HT1080 (cell line): ENCODE data around the gene NTM. TPM values are rescaled to one million over a fixed set of nuclear protein-coding genes. Genes with fewer than 3 reads are reported as not detected.

Experiments used
- DNase-seq: peaks from one replicate; pipeline ENCODE4 v3.0.0-alpha.2; 2015; ENCODE audit warnings: low read depth
- total RNA-seq: library from RNA; depleted of rRNA; stranded (reverse); fragments of >200 nt; shearing (Covaris generic); gene quantifications from 2 replicates; pipeline ENCODE4 v1.2.3, GENCODE V29; 2014

Gene NTM
- total RNA-seq, 1 experiment from 2014 or later: 65.7 TPM

DNA sequence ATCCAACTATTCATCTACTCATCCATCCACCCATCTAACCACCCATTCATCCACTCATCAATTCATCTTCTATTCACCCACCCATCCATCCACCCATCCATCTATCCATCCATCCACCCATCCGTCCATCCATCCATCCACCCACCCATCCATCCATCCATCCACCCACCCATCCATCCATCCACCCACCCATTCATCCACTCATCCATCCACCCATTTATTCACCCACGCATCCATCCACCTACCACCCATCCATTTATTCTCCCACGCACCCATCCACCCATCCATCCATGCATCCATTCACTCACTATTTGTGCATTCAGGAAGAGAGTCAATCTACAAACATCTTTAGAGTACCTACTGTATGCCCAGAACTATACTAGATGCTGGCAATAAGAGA, 482.3 kb downstream of the NTM start:
- DNase-seq: no peak

GRCh38 chr11:131854391-131854790, 484.0 kb downstream of the NTM start:
- no peak for DNase-seq

- DNase-seq: peak; percentile 75
These were observed 484.9 kb downstream of the NTM start for GRCh38 chr11:131855320-131855719.

- DNase-seq: no peak
These were observed 486.8 kb downstream of the NTM start for GRCh38 chr11:131857246-131857645.

DNA sequence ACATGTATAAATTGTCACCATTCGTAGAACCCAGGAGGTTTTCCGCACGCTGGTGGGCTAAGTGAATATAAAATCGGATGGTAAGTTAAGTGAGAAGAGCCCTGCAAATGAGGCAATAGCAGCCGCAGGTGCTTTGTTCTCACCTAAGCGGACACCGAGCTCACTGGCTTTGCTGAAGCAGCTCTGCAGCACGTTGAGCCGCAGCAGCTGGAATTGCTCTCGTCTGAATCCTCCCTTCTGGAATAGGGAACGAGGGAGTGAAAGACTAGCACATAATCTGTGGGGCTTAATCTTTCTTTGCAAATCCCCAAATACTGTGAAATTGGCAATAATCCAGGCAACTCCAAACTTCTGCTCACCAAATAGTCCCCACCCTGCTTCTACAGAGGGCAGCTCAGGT, 488.1 kb downstream of the NTM start:
- no peak for DNase-seq

DNA sequence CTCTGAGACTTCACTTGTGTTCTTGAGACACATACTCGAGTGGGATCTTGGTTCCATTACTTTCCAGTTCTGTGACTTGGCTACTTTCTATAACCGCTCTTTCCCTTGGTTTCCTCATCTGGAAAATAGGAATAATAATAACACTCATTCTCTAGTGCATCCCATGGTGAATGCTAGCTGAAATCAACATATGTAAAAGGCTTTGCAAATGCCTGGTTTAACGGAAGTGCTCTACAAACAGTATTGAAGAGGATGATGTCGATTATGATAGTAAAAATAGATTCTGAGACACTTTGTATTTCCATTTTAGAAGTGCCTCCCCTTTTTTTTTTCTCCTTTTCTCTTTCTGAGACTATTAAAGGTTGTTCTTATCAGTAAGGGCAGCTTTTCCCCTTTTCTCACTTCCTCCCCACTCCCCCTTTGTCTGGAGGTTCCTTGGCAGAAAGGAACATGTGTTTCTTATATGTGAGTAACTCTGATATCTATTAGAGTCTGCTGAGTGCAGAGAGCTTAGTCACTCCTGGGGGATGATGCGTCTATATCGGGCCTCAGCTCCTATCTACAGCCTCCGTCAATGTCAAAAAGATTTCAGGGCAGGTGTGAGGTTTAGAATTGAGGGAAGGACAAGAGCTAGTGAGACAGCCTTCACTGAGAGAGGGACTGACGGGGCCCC, 489.3 kb downstream of the NTM start:
- DNase-seq: peak; percentile 69

DNA sequence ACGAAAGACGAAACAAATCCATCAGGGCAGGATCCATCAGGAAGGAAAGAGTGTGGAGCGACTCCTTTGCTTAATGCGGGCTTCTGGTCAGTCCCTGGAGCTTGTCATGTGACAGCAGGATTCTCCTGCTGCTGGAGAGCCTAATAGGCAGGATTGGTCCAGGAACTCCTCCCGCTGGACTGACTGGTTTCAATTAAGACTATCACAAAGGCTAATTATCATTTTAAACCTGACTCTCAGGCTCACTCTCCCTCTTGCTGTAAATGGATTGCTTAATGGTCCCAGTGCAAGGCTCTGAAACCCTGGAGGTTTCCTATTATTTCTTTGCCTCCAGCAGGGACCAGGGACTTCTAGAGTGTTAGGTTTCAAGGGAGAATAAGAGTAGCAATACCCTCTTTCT, 493.8 kb downstream of the NTM start:
- DNase-seq: no peak

DNA sequence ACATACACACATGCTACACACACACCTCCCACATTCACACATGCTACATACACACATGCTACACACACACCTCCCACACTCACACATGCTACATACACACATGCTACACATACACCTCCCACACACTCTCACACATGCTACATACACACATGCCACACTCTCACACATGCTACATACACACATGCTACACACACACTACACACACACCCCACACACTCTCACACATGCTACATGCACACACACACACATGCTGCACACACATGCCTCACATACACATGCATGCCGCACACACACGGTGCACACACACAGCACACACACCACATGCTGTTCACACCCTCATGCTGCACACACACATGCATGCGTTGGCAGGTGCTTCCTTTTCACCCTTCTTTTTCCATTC, 495.4 kb downstream of the NTM start:
- DNase-seq: no peak

DNA sequence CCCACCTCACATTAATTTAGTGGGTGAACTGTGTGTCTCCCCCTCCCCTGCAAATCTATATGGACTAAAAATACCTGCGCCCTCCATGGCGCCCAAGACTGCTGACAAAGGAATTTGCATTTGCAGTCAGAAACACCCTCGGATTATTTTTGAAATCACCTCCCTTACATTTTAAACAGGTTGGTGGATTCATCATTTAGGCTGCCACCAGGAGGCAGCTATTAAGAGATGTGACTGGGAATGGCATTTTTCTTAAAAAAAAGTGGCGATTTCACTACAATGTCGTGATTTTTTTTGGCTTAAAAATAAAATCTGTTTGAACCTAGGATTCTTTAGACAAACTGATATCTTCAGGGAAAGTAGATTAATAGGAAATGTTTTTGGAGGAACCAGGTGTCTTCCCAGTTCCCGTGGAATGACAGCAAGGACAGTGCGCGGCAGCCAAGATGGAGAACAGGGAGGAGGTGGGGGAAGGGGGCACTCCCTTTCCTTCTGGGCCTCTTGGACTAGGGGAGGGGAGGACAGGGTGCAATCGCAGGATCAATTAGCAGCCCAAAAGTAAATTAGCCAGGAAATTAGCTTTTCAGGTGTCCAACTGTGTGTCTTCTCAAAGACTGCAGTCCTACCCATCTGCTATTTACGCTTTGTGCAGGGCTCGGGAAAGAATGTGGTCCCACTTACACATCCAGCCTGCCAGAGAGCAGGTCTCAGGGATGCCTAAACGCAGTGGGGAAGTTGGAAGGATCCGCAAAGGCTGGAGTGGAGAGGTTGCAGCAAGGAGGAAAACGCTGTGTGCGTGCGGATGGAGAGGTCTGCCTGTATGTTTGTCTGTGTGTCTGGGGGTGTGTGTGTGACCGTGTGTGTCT, 496.4 kb downstream of the NTM start:
- no peak for DNase-seq

- peak; percentile 86 for DNase-seq
These were observed 497.2 kb downstream of the NTM start for GRCh38 chr11:131867457-131868257.

GRCh38 chr11:131868629-131869507, 498.5 kb downstream of the NTM start:
- no peak for DNase-seq

GRCh38 chr11:131870305-131870704, 499.9 kb downstream of the NTM start:
- no peak for DNase-seq

DNA sequence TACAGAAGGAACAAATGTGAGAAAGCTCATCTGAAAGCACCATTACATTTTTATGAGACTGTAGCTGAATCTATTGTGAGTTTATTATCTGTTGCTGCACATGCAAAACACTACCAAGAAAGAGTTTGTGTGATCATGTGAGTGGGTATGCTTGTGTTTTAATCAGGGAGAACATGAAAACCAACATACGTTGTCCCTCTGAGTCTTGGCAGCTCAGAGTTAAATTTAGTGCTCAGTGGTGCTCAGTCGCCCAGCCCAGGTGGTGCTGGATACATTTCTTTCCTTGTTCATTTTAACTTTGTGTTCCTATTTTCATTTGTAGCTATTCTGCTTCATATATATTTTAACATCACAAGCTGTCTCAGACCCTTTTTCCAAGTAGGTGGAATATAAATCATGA, 500.6 kb downstream of the NTM start:
- no peak for DNase-seq

DNA sequence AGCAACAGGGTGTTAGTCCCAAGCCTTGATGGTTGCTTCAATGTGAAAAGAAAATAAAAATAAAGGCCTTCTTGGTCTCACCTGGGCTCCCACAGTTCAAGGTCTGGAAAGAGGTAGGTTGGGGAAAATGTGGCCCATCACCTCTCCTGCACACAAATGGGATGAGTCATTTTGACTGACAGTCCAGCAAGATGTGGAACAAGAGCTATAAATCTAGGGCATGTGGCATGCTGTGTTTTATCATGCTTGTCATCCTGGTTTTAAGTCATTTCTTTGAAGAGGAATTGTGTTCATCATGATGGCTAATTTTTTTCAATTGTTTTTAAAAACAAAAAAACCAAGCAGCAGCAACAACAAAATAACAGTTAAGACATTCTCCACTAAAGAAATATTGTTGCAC, 503.7 kb downstream of the NTM start:
- DNase-seq: no peak

- DNase-seq: no peak
These were observed 505.2 kb downstream of the NTM start for GRCh38 chr11:131875611-131876010.

DNA sequence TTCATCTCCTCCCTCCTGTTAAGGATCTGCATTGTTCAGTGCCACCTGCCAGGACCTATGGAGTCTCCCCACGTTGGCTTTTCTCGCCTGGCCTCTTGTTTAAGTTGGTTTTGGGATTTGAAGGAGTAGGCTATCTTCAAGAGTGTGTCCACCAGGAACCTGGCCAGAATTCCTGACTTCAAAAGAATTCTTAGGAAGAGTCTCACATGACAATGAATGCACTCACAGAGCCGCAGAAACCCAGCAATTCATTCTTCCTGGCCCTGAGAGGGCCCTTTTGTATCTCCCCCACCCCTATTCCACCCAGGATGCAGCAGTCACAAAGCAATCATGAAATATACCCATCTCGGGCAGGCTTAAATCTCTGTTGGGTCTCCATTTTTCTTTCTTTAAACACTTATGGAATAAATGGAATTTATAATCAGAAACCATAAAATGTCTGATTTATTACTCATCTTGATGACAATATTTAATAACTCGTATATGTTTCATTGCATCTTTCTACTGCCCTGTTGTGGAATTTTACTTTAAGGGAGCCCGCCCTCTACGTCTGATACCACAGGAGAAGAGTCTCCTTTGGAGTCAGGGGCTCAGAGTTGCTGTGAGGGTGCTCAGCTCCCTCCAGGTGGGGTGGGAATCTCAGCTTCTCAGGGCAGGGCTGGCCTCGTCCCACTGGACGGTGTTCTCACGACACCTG, 507.0 kb downstream of the NTM start:
- DNase-seq: no peak

DNA sequence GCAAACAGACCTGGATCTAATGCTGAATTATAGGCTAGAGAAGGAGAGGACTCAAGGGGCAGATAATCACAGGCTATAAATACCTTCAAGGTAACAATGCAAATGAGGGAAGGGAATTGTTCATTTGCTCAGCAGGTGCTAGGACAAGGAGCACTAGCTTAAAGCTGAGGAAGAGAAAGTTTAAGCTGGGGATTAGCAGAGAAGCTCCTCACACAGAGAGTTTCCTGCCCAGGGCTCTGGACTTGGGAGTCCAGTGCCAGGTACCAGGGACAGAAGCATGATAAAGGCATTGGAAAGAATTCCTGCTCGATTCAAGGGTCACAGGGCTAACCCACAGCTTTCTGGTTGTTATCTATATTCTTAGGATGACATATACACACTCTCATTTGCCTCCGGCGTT, 509.9 kb downstream of the NTM start:
- DNase-seq: no peak

GRCh38 chr11:131880976-131881375, 510.6 kb downstream of the NTM start:
- DNase-seq: no peak

DNA sequence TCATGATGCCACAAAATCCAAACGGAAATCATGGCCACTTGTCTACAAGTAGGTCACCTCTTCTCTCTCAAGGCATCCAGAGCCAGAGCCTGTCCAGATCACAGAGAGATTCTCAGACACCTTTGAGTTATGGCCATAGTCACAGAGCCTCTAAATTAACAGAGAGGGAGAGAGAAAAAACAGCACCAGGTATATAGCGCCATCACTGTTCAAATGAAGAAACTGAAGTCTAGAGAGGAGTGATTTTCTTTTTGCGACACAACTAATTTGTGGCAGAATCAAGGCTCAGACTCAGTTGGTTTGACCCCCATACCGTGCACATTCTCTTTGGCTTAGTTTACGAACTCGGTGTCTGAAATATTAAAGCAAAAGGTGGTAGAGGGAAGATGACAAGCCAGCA, 512.9 kb downstream of the NTM start:
- DNase-seq: no peak

DNA sequence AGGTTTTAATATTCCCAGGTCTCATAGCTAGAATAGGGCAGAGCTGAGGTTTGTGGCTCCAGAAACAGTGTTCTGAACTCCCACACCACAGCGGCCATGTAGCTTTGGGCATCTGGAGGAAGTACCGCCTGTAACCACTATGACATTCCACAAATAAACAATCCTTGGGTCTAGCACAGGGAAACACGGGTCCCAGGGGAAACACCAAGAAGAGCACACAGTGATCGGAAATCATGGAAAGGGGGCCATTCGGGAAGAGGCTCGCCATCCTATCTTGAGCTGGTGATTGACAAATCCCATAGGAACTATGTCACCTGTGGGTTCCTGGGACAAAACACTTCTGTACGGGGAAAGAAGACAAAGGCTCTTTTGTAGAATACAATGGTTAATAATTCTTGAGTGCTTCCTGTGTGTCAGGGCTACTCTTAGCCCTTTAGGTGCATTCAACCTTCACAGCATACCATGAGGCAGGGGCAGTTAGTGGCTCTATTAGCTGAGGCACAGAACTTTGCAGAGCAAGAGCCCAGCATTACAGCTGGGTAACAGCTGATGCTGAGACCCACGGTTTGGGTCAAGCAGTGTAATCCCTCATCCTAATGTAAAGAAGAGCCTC, 514.2 kb downstream of the NTM start:
- peak; percentile 34 for DNase-seq
